ENCODE data around the gene ACAD9.

DNA sequence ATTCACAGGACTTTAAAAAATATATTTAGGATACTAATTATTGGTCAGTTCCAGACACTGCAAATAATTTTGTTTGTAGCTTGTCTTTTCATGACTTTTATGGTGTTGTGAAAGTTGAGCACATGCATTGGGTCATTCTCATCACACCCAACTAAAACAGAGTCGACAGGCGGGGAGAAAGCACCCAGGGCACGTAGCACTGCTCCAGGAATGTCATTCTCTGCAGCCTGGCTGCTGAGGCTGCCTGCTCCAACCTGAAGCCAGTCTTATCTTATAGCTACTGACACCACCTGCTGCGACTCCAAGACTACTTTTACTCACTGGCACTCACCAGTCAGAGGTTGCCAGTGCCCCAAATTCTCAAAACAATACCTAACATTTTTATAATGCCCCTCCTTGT, 56.9 kb downstream of the ACAD9 start:
- TF ChIP-seq POLR2A (IDR thresholded peaks at IDR 0.05), result no peak
- TF ChIP-seq, protein P1, sequence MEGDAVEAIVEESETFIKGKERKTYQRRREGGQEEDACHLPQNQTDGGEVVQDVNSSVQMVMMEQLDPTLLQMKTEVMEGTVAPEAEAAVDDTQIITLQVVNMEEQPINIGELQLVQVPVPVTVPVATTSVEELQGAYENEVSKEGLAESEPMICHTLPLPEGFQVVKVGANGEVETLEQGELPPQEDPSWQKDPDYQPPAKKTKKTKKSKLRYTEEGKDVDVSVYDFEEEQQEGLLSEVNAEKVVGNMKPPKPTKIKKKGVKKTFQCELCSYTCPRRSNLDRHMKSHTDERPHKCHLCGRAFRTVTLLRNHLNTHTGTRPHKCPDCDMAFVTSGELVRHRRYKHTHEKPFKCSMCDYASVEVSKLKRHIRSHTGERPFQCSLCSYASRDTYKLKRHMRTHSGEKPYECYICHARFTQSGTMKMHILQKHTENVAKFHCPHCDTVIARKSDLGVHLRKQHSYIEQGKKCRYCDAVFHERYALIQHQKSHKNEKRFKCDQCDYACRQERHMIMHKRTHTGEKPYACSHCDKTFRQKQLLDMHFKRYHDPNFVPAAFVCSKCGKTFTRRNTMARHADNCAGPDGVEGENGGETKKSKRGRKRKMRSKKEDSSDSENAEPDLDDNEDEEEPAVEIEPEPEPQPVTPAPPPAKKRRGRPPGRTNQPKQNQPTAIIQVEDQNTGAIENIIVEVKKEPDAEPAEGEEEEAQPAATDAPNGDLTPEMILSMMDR (IDR thresholded peaks at IDR 0.05), result no peak
- TF ChIP-seq EP300 (IDR thresholded peaks at IDR 0.05), result no peak
- TF ChIP-seq POLR2AphosphoS5 (IDR thresholded peaks at IDR 0.05), result no peak
